Activated B cell treated with CpG ODN at 0.5 μM for 24 hours (primary cell): ENCODE results near the gene ZBTB4. TPM values are rescaled to one million over a fixed set of nuclear protein-coding genes. Genes with fewer than 3 reads are reported as not detected.

Source experiments
- ATAC-seq: fragments of 200-7000 bp; cut with Tn5 transposase; one replicate; pipeline ENCODE4 v1.10.0; 2021; ENCODE audit warnings: low read depth, mild to moderate bottlenecking, moderate library complexity
- CTCF ChIA-PET: fragments of 350-600 bp; sonication (Branson Sonifier 250); formaldehyde crosslinking; loops from one replicate; lab custom pipeline; 2021; ENCODE audit warnings: antibody characterized with exemption; lab: Charles Lee
- POLR2A ChIA-PET: fragments of 350-600 bp; sonication (Branson Sonifier 250); formaldehyde crosslinking; loops from one replicate; lab custom pipeline; 2021; ENCODE audit warnings: antibody characterized with exemption; lab: Charles Lee
- DNase-seq: peaks from one replicate; pipeline ENCODE4 v3.0.0; 2022
- H3K27ac Mint-ChIP-seq: one replicate; pipeline ENCODE4 v1.8.0; 2020; ENCODE audit warnings: mixed read lengths
- H3K27me3 Mint-ChIP-seq: one replicate; pipeline ENCODE4 v1.8.0; 2021; ENCODE audit warnings: mixed read lengths
- H3K36me3 Mint-ChIP-seq: one replicate; pipeline ENCODE4 v1.8.0; 2021; ENCODE audit warnings: low read depth, mixed read lengths
- H3K4me1 Mint-ChIP-seq: one replicate; pipeline ENCODE4 v1.8.0; 2021; ENCODE audit warnings: mixed read lengths
- H3K4me3 Mint-ChIP-seq: one replicate; pipeline ENCODE4 v1.8.0; 2020; ENCODE audit warnings: mild to moderate bottlenecking, mixed read lengths
- H3K9me3 Mint-ChIP-seq: one replicate; pipeline ENCODE4 v1.8.0; 2020; ENCODE audit warnings: mixed read lengths
- intact Hi-C: fragments of 100-400 bp; cut with micrococcal nuclease; formaldehyde crosslinking; loops from one replicate; pipeline ENCODE4 v1.15.1; 2024
- total RNA-seq: library from RNA; stranded (reverse); gene quantifications from 2 replicates; pipeline ENCODE4 v1.2.3, GENCODE V29; 2022
- TF ChIP-seq, protein P1 (sequence below): fragments of 200-600 bp; IDR thresholded peaks from one replicate; pipeline ENCODE4 v1.8.0; 2022; ENCODE audit warnings: antibody characterized with exemption, mild to moderate bottlenecking

The ZBTB4 gene
- total RNA-seq, 1 donor from 2014 or later = 30.5 TPM

DNA sequence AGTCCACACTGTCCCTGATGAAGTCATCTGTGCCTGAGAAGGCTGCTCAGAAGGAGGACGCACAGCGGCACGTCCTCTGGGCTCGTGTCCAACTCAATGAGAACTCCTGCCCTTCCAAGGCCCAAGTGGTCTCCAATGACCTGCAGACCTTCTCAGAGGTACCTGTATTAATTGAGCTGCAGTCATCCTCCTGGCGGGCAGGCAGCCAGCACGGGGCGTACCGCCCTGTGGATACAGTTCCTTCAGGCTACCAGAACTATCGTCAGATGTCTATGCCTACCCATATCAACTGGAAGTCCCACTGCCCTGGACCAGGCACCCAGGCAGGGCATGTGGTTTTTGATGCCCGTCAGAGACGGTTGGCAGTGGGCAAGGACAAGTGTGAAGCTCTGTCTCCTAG, 47.1 kb downstream of the ZBTB4 start:
- H3K36me3 Mint-ChIP-seq = peaks cover 1% of the 10 kb centered on the region
- DNase-seq (no peak), ATAC-seq (no peak)
- H3K27ac Mint-ChIP-seq = no peak overlapping the region
- intact Hi-C loops = no loop called here
- TF ChIP-seq, protein P1, sequence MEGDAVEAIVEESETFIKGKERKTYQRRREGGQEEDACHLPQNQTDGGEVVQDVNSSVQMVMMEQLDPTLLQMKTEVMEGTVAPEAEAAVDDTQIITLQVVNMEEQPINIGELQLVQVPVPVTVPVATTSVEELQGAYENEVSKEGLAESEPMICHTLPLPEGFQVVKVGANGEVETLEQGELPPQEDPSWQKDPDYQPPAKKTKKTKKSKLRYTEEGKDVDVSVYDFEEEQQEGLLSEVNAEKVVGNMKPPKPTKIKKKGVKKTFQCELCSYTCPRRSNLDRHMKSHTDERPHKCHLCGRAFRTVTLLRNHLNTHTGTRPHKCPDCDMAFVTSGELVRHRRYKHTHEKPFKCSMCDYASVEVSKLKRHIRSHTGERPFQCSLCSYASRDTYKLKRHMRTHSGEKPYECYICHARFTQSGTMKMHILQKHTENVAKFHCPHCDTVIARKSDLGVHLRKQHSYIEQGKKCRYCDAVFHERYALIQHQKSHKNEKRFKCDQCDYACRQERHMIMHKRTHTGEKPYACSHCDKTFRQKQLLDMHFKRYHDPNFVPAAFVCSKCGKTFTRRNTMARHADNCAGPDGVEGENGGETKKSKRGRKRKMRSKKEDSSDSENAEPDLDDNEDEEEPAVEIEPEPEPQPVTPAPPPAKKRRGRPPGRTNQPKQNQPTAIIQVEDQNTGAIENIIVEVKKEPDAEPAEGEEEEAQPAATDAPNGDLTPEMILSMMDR = no peak
- H3K9me3 Mint-ChIP-seq = no peaks in the 10 kb centered on the region
- H3K4me3 Mint-ChIP-seq = no peak overlapping the region
- ChIA-PET CTCF (interaction anchor here (0.8 kb wide), 1 partner anchor 152 kb away, joined by 3 read pairs; no protein-coding TSS in a partner anchor), POLR2A (no interaction called here)
- H3K27me3 Mint-ChIP-seq = no peaks in the 10 kb centered on the region
- H3K4me1 Mint-ChIP-seq = peaks cover 20% of the 10 kb centered on the region

- intact Hi-C loops = no loop called here
- POLR2A ChIA-PET = no interaction called here
- Mint-ChIP-seq H3K9me3 (no peaks in the 10 kb centered on the region), H3K4me1 (peaks cover 11% of the 10 kb centered on the region), H3K4me3 (no peak overlapping the region), H3K27me3 (peaks cover under 1% of the 10 kb centered on the region), H3K27ac (no peak overlapping the region), H3K36me3 (peaks cover 1% of the 10 kb centered on the region)
- ATAC-seq (no peak), DNase-seq (no peak)
- TF ChIP-seq, protein P1 = no peak
- CTCF ChIA-PET = interaction anchor here (0.8 kb wide), 1 partner anchor 151 kb away, joined by 3 read pairs; no protein-coding TSS in a partner anchor
Measured at GRCh38 chr17:7431231-7431630, 48.2 kb downstream of the ZBTB4 start.

- ChIA-PET CTCF (no interaction called here), POLR2A (no interaction called here)
- H3K4me1 Mint-ChIP-seq = no peaks in the 10 kb centered on the region
- ATAC-seq (no peak), DNase-seq (no peak)
- no peaks in the 10 kb centered on the region for H3K9me3 Mint-ChIP-seq
- no peak overlapping the region for H3K4me3 Mint-ChIP-seq
- intact Hi-C loops = no loop called here
- no peak overlapping the region for H3K27ac Mint-ChIP-seq
- no peaks in the 10 kb centered on the region for H3K36me3 Mint-ChIP-seq
- H3K27me3 Mint-ChIP-seq = peaks cover 5% of the 10 kb centered on the region
- TF ChIP-seq, protein P1 = no peak
Measured at GRCh38 chr17:7429722-7430121, 49.7 kb downstream of the ZBTB4 start.

- TF ChIP-seq, protein P1 = no peak
- H3K27me3 Mint-ChIP-seq = peaks cover 5% of the 10 kb centered on the region
- no peak within 1 kb of the TSS for H3K27ac Mint-ChIP-seq
- DNase-seq = no peak
- H3K4me1 Mint-ChIP-seq = no peaks in the 10 kb centered on the region
- intact Hi-C loops = no loop called here
- CTCF ChIA-PET = no interaction called here
- no peaks in the 10 kb centered on the region for H3K9me3 Mint-ChIP-seq
- ATAC-seq = no peak
- POLR2A ChIA-PET = interaction anchor here (0.6 kb wide), 1 partner anchor 378 kb away, joined by 9 read pairs; no protein-coding TSS in a partner anchor
- H3K36me3 Mint-ChIP-seq = no peaks in the 10 kb centered on the region
- H3K4me3 Mint-ChIP-seq = no peak within 1 kb of the TSS
Measured at GRCh38 chr17:7428557-7428956, 50.9 kb downstream of the ZBTB4 start, which contains the start of gene SPEM3. Gene SPEM3 (plus strand): TSS chr17:7428857. CDS start chr17:7428903, 46 bp downstream.

- POLR2A ChIA-PET = interaction anchor here (0.5 kb wide), 1 partner anchor 138 kb away, joined by 4 read pairs; no protein-coding TSS in a partner anchor
- CTCF ChIA-PET = no interaction called here
Measured at GRCh38 chr17:7427549-7427948, 51.9 kb downstream of the ZBTB4 start.

More at GRCh38 chr17:7427549-7427948, 51.9 kb downstream of the ZBTB4 start:
- ATAC-seq = no peak
- DNase-seq = no peak
- Mint-ChIP-seq H3K9me3 (no peaks in the 10 kb centered on the region), H3K4me3 (no peak overlapping the region), H3K27ac (no peak overlapping the region), H3K36me3 (no peaks in the 10 kb centered on the region), H3K4me1 (no peaks in the 10 kb centered on the region), H3K27me3 (peaks cover 5% of the 10 kb centered on the region)
- TF ChIP-seq, protein P1 = no peak
- intact Hi-C loops = no loop called here
